ENCODE measurements around the gene CABCOCO1. TPM values are rescaled to one million over a fixed set of nuclear protein-coding genes. Genes with fewer than 3 reads are reported as not detected.
"Not testable (repeated sequence)": the region's sequence is repeated elsewhere in the genome, so short reads cannot be mapped to it uniquely, and the experiment has no call there.

Gene CABCOCO1
- total RNA-seq, 1 donor from 2014 or later: not detected

GRCh38 chr10:61719906-61720305 lies 57.2 kb downstream of the CABCOCO1 start:
- H3K4me1 ChIP-seq: no peaks in the 10 kb centered on the region
- no peak for TF ChIP-seq CTCF (IDR thresholded peaks at IDR 0.05)
- no peaks in the 10 kb centered on the region for H3K9me3 ChIP-seq
- ATAC-seq (no peak), DNase-seq (no peak)
- no peak overlapping the region for H3K4me3 ChIP-seq
- no peaks in the 10 kb centered on the region for H3K27me3 ChIP-seq
- H3K27ac ChIP-seq: no peak overlapping the region
- no peaks in the 10 kb centered on the region for H3K36me3 ChIP-seq
- intact Hi-C loops (cut with DNase I): no loop called here

- Histone ChIP-seq H3K4me1 (no peaks in the 10 kb centered on the region), H3K36me3 (no peaks in the 10 kb centered on the region), H3K9me3 (no peaks in the 10 kb centered on the region), H3K27ac (no peak overlapping the region), H3K4me3 (no peak overlapping the region), H3K27me3 (no peaks in the 10 kb centered on the region)
- DNase-seq (no peak), ATAC-seq (peak; percentile 63)
- intact Hi-C loops (cut with DNase I): no loop called here
- no peak for TF ChIP-seq CTCF (IDR thresholded peaks at IDR 0.05)
Observed at GRCh38 chr10:61721431-61721830, 58.7 kb downstream of the CABCOCO1 start.

DNA sequence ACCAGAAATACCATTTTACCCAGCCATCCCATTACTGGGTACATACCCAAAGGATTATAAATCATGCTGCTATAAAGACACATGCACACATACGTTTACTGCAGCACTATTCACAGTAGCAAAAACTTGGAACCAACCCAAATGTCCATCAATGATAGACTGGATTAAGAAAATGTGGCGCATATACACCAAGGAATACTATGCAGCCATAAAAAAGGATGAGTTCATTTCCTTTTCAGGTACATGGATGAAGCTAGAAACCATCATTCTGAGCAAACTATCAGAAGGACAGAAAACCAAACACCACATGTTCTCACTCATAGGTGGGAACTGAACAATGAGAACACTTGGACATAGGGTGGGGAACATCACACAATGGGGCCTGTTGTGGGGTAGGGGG lies 62.5 kb downstream of the CABCOCO1 start:
- ATAC-seq; H3K9me3 ChIP-seq; H3K4me3 ChIP-seq; DNase-seq; H3K27ac ChIP-seq; H3K27me3 ChIP-seq; H3K4me1 ChIP-seq; intact Hi-C loops (cut with DNase I); H3K36me3 ChIP-seq: not testable (repeated sequence)

DNA sequence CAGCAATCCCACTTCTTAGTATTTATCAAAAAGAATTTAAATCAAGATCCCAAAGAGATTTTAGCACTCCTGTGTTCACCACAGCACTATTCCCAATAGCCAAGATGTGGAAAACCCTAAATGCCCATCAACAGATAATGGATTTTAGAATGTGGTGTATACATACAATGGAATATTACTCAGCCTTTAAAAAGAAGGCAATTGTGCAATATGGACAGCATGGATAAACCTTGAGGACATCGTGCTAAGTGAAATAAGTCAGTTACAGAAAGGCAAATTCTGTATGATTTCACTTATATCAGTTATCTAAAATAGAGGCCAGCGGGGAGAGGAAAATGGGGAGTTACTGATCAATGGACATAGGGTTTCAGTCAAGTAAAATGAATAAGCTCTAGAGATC lies 66.9 kb downstream of the CABCOCO1 start:
- intact Hi-C loops (cut with DNase I): no loop called here

DNA sequence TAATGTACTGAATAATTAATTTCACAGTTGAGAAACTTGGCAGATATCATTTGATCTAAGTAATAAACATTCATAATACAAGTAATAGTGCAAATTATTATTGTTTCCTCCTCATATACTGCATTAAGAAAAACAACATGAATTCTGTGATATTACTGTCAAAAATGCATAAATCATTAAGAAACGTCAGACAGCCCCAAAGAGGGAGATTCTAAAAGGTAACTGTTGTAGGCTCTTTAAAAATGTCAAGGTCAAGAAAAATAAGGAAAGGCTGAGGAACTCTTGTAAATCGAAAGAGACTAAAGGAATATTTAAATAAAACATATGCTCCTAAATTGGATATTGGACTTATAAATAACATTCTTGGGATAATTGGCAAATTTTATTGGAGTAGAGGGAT lies 67.9 kb downstream of the CABCOCO1 start:
- Histone ChIP-seq H3K9me3 (no peaks in the 10 kb centered on the region), H3K4me1 (no peaks in the 10 kb centered on the region), H3K27me3 (no peaks in the 10 kb centered on the region), H3K27ac (no peak overlapping the region), H3K36me3 (no peaks in the 10 kb centered on the region), H3K4me3 (no peak overlapping the region)
- DNase-seq (no peak), ATAC-seq (no peak)
- no peak for TF ChIP-seq CTCF (IDR thresholded peaks at IDR 0.05)
- intact Hi-C loops (cut with DNase I): no loop called here

More for the DNA sequence above, 66.9 kb downstream of the CABCOCO1 start:
- no peak for TF ChIP-seq CTCF (IDR thresholded peaks at IDR 0.05)
- Histone ChIP-seq H3K36me3 (no peaks in the 10 kb centered on the region), H3K27me3 (no peaks in the 10 kb centered on the region), H3K9me3 (no peaks in the 10 kb centered on the region), H3K4me1 (no peaks in the 10 kb centered on the region), H3K27ac (no peak overlapping the region), H3K4me3 (no peak overlapping the region)
- ATAC-seq (no peak), DNase-seq (no peak)

DNA sequence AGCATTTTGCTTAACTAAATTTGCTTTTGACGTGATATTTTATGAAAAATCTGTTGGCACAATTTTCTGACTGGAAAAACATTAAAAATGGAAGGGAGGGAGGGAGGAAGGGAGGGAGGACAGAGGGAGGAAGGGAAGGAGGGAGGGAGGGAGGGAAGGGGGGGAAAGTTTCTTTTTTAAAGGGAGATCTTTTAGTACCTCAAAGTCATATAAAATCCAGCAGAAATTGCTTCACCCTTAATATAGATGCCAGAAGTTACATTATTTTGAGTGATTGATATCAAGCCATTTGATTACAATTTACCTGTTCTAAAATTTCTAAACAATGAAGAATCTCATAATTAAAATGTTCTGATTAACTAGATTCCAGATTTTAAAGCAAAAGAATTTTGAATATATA lies 68.9 kb downstream of the CABCOCO1 start:
- Histone ChIP-seq H3K4me3 (no peak overlapping the region), H3K36me3 (no peaks in the 10 kb centered on the region), H3K9me3 (no peaks in the 10 kb centered on the region), H3K27ac (no peak overlapping the region), H3K27me3 (no peaks in the 10 kb centered on the region), H3K4me1 (no peaks in the 10 kb centered on the region)
- ATAC-seq: no peak
- intact Hi-C loops (cut with DNase I): no loop called here
- TF ChIP-seq CTCF (IDR thresholded peaks at IDR 0.05): no peak
- DNase-seq: no peak
